K562 (cell line): ENCODE measurements around the gene APC2. TPM values are rescaled to one million over a fixed set of nuclear protein-coding genes. Genes with fewer than 3 reads are reported as not detected.

Experiments used
- ATAC-seq: fragments of 200-7000 bp; cut with Tn5 transposase; 3 replicates; pipeline ENCODE4 v1.9.1; 2020; ENCODE audit warnings: moderate library complexity
- BruUV-seq: library from RNA; stranded (reverse); fragments of 400-500 nt; replicated peaks from 2 replicates; lab custom pipeline; 2021; lab: Mats Ljungman, UMichigan
- CTCF ChIA-PET: fragments of 300-600 bp; formaldehyde crosslinking; extraction: SDS; loops from one replicate; lab custom pipeline; 2021; ENCODE audit warnings: low intra/inter-chr PET ratio; lab: Yijun Ruan, JAX
- POLR2A ChIA-PET: fragments of 300-600, 350-650 bp; sonication (Branson Sonifier 250); formaldehyde crosslinking; extraction: SDS; loops from one replicate; lab custom pipeline; 2021; ENCODE audit warnings: antibody characterized with exemption, inconsistent platforms; lab: Yijun Ruan, JAX
- DNase-seq, 4 experiments: peaks; one replicate each; pipeline versions ENCODE4 v3.0.0 to v3.0.0-alpha.2; 2011 to 2018; ENCODE audit warnings: low spot score in 3 of 4, mixed read lengths in 3 of 4; ENCODE audit errors: extremely low read depth in 1 of 4
- FAIRE-seq: peaks from 2 replicates; lab custom pipeline; 2011; peaks lifted over from hg19 to GRCh38; lab: Jason Lieb, UNC
- H2AFZ ChIP-seq: 2 replicates; pipeline ENCODE4 v1.6.0; 2011; ENCODE audit warnings: low read depth, low read length, control low read depth, inconsistent platforms
- H3K27ac ChIP-seq: fragments of 200-600 bp; 3 replicates; pipeline ENCODE4 v1.8.0; 2011; ENCODE audit warnings: low read depth, mild to moderate bottlenecking, control low read depth, inconsistent platforms, low read length, moderate library complexity, mixed read lengths; ENCODE audit errors: extremely low read depth
- H3K27me3 ChIP-seq, 2 experiments: fragments of 300-600 bp in 1 of 2; 2 replicates in 1 of 2; 3 replicates in 1 of 2; pipeline versions ENCODE4 v1.6.0 to v1.8.0; 2011; ENCODE audit warnings: inconsistent platforms in 2 of 2, low read length in 2 of 2, mild to moderate bottlenecking in 1 of 2, mixed read lengths in 1 of 2, moderate library complexity in 1 of 2; ENCODE audit not compliant: control insufficient read depth in 2 of 2, insufficient read depth in 2 of 2
- H3K36me3 ChIP-seq: fragments of 300-600 bp; 3 replicates; pipeline ENCODE4 v1.8.0; 2011; ENCODE audit warnings: mild to moderate bottlenecking, low read length, inconsistent platforms; ENCODE audit not compliant: control insufficient read depth, insufficient read depth
- H3K4me1 ChIP-seq, 2 experiments: fragments of 200-600 bp in 1 of 2; replicated peaks in 1 of 2; 2 replicates in 1 of 2; 3 replicates in 1 of 2; pipeline versions ENCODE4 v1.5.1 to v1.8.0; 2011; ENCODE audit warnings: inconsistent platforms in 2 of 2, low read length in 2 of 2, mild to moderate bottlenecking in 1 of 2, mixed read lengths in 1 of 2, moderate library complexity in 1 of 2; ENCODE audit not compliant: control insufficient read depth in 2 of 2, insufficient read depth in 2 of 2
- H3K4me2 ChIP-seq: 2 replicates; pipeline ENCODE4 v1.6.1; 2011; ENCODE audit warnings: low read length, control low read depth, inconsistent platforms, mixed read lengths; ENCODE audit not compliant: insufficient read depth
- H3K4me3 ChIP-seq: fragments of 200-600 bp; sonication (generic), shearing (Covaris generic); 2 replicates; pipeline ENCODE4 v1.5.1; 2016; ENCODE audit warnings: control low read depth, inconsistent platforms
- H3K79me2 ChIP-seq: fragments of 200-600 bp; 3 replicates; pipeline ENCODE4 v1.8.0; 2011; ENCODE audit warnings: low read length, inconsistent platforms; ENCODE audit not compliant: control insufficient read depth, insufficient read depth
- H3K9ac ChIP-seq, 2 experiments: 2 replicates each; pipeline versions ENCODE4 v1.6.0 to v1.6.1; 2011; ENCODE audit warnings: low read depth in 2 of 2, low read length in 2 of 2, control low read depth in 1 of 2, inconsistent platforms in 1 of 2, mild to moderate bottlenecking in 1 of 2, mixed read lengths in 1 of 2; ENCODE audit not compliant: insufficient read depth in 1 of 2
- H3K9me1 ChIP-seq: one replicate; pipeline ENCODE4 v1.6.0; 2011; ENCODE audit warnings: inconsistent platforms, mild to moderate bottlenecking, low read length, moderate library complexity; ENCODE audit not compliant: control insufficient read depth, insufficient read depth
- H3K9me3 ChIP-seq: replicated peaks from 2 replicates; pipeline ENCODE4 v1.5.1; 2011; ENCODE audit warnings: low read depth, low read length, inconsistent platforms; ENCODE audit not compliant: control insufficient read depth, insufficient read depth
- H4K20me1 ChIP-seq: replicated peaks from 2 replicates; pipeline ENCODE4 v1.6.1; 2011; ENCODE audit warnings: low read length, inconsistent platforms, mixed read lengths; ENCODE audit not compliant: control insufficient read depth, insufficient read depth
- NFATC3 ChIP-seq: fragments of 450-650 bp; IDR thresholded peaks from 2 replicates; pipeline ENCODE4 v1.6.1; 2017; ENCODE audit warnings: mild to moderate bottlenecking
- ZBTB49 ChIP-seq: sonication (generic); formaldehyde crosslinking; IDR thresholded peaks from 2 replicates; pipeline ENCODE4 v1.8.0; 2022; ENCODE audit warnings: missing genetic modification reagents, mild to moderate bottlenecking, borderline replicate concordance
- ZFP36 ChIP-seq: fragments of 150-350 bp; IDR thresholded peaks from 2 replicates; pipeline ENCODE4 v1.6.1; 2018; ENCODE audit warnings: low read length, low read depth; ENCODE audit not compliant: partially characterized antibody
- ZKSCAN8 ChIP-seq: fragments of 200-800 bp; sonication (Bioruptor generic); IDR thresholded peaks from 2 replicates; pipeline ENCODE4 v1.6.1; 2016; ENCODE audit warnings: missing genetic modification characterization, missing compliant biosample characterization
- WGBS: fragments of 100-300 bp; shearing (Covaris generic); methylation state at CpG from one replicate; pipeline ENCODE4 v1.1.6; 2016; ENCODE audit warnings: low coverage, mixed read lengths; ENCODE audit not compliant: insufficient coverage; ENCODE audit errors: missing lambda C conversion rate; 5-methylcytosine and 5-hydroxymethylcytosine counted together
- in situ Hi-C: fragments of 300-500 bp; cut with MboI; formaldehyde crosslinking; loops from 4 replicates; pipeline ENCODE4 v1.15.0; 2018; ENCODE audit warnings: inconsistent platforms, mixed read lengths
- intact Hi-C: fragments of 100-400 bp; cut with micrococcal nuclease; formaldehyde crosslinking; loops from 2 replicates; pipeline ENCODE4 v1.14.2; 2022
- polyA plus RNA-seq, 8 experiments: library from polyadenylated mRNA; depleted of rRNA in 4 of 8; stranded (reverse) in 5 of 8; unstranded in 3 of 8; fragments of >200 nt; fragmentation: Nextera tagmentation in 2 of 8; fragmentation: Illumina TruSeq in 1 of 8; extraction: Ambion mirVana in 2 of 8; extraction: Trizol in 1 of 8; gene quantifications; 2 replicates each; pipeline versions ENCODE4 v1.2.1 to v1.2.3, GENCODE V29; 2011 to 2014; ENCODE audit warnings: inconsistent platforms in 1 of 8, missing spikeins in 1 of 8
- total RNA-seq, 7 experiments: library from RNA; depleted of rRNA in 6 of 7; stranded (reverse); fragments of >200 nt in 6 of 7; fragmentation: Illumina TruSeq in 2 of 7; extraction: Trizol in 2 of 7; gene quantifications; 2 replicates each; pipeline versions ENCODE4 v1.2.1 to v1.2.3, GENCODE V29; 2011 to 2021; ENCODE audit warnings: low replicate concordance in 1 of 7

Gene APC2
- total and polyA plus RNA-seq, 9 of the 15 experiments (the other 6 are each of a cell fraction or from before 2014, with no cell fraction given): 0.01 to 0.40 (median 0.05) TPM; not detected in 3

GRCh38 chr19:1514986-1515721 is 65.2 kb downstream of the APC2 start:
- H3K9ac ChIP-seq: peak overlapping the region in 1 of 2 experiments; percentile 37; a peak in 1 of 4 replicates
- 0 out of 5 replicates have a peak, but pooled peaks cover 0 to 3% of the 10 kb centered on the region in 2 experiments for H3K27me3 ChIP-seq
- no peak overlapping the region for H3K4me3 ChIP-seq
- ATAC-seq (no peak), DNase-seq (no peak), FAIRE-seq (no peak)
- H2AFZ ChIP-seq: no peak overlapping the region
- in situ Hi-C loops: no loop called here
- no TSS peak for BruUV-seq
- peaks cover 11% of the 10 kb centered on the region; the same call in 2 of the 3 replicates for H3K79me2 ChIP-seq
- H3K4me1 ChIP-seq: peaks cover 0 to 47% of the 10 kb centered on the region in 2 experiments
- H3K4me2 ChIP-seq: no peak overlapping the region
- intact Hi-C loops: loop anchor here (5.0 kb wide), 1 partner anchor 58 kb away; no protein-coding TSS in a partner anchor
- H3K9me1 ChIP-seq: no peaks in the 10 kb centered on the region
- no peaks in the 10 kb centered on the region for H4K20me1 ChIP-seq
- ChIA-PET CTCF (no interaction called here), POLR2A (no interaction called here)
- no peak overlapping the region for H3K27ac ChIP-seq
- WGBS: 44% methylated on average over 13 of the region's 14 CpGs
- peaks cover 4% of the 10 kb centered on the region; the same call in 1 of the 3 replicates for H3K36me3 ChIP-seq
- H3K9me3 ChIP-seq: peaks cover 3% of the 10 kb centered on the region
- no peak for TF ChIP-seq ZBTB49 (CRISPR knock-in tag)
- TF ChIP-seq NFATC3: no peak
- TF ChIP-seq ZFP36: peak; percentile 18
- TF ChIP-seq ZKSCAN8: peak; percentile 99
- TF ChIP-seq, all 486 proteins: peak for 2
